ENCODE data around the gene FADS3. TPM values are rescaled to one million over a fixed set of nuclear protein-coding genes. Genes with fewer than 3 reads are reported as not detected.
A peak's percentile ranks its signal among the peaks of the same experiment; 100 is the strongest.

The FADS3 gene
- total RNA-seq, 1 experiment from 2014 or later: 50.0 TPM

DNA sequence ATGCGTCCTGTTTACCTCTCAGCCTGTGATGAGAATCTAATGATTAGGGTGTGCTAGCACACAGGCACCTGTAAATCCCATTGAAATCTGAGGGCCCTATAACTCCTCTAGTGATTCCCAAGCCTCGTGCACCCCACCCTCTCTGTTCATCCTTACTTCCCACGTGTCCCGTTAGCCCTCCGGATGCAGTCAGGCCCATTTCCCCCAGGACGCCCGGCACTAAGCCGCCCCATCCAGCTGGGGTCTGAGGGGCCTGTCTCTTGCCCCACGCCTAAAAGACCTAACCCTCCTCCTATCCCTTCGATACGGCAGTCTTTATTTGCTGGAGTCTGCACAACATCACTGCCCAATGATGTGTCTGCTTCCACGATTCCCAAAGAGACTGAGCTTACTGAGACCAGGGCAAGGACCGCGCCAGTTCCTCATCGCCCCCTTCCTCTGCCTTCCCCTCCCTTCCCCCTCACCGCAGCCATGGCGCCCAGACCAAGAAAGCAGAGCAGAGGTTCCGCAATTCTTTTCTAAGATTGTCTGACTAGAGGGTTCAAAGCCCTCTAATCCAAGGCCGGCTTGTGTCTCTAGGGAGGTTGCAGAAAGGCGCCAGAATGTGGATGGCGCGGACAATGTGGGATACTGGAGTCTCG lies 64.3 kb downstream of the FADS3 start:
- peaks cover 41% of the 10 kb centered on the region for H3K4me1 Mint-ChIP-seq
- no peak for DNase-seq (ENCODE audit: low spot score)
- peak; percentile 21 for ATAC-seq
- peaks cover 10% of the 10 kb centered on the region for H3K36me3 Mint-ChIP-seq
- TF ChIP-seq, protein P1, sequence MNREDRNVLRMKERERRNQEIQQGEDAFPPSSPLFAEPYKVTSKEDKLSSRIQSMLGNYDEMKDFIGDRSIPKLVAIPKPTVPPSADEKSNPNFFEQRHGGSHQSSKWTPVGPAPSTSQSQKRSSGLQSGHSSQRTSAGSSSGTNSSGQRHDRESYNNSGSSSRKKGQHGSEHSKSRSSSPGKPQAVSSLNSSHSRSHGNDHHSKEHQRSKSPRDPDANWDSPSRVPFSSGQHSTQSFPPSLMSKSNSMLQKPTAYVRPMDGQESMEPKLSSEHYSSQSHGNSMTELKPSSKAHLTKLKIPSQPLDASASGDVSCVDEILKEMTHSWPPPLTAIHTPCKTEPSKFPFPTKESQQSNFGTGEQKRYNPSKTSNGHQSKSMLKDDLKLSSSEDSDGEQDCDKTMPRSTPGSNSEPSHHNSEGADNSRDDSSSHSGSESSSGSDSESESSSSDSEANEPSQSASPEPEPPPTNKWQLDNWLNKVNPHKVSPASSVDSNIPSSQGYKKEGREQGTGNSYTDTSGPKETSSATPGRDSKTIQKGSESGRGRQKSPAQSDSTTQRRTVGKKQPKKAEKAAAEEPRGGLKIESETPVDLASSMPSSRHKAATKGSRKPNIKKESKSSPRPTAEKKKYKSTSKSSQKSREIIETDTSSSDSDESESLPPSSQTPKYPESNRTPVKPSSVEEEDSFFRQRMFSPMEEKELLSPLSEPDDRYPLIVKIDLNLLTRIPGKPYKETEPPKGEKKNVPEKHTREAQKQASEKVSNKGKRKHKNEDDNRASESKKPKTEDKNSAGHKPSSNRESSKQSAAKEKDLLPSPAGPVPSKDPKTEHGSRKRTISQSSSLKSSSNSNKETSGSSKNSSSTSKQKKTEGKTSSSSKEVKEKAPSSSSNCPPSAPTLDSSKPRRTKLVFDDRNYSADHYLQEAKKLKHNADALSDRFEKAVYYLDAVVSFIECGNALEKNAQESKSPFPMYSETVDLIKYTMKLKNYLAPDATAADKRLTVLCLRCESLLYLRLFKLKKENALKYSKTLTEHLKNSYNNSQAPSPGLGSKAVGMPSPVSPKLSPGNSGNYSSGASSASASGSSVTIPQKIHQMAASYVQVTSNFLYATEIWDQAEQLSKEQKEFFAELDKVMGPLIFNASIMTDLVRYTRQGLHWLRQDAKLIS (CRISPR knock-in tag; IDR thresholded peaks at IDR 0.05; ENCODE audit: borderline replicate concordance): 0 out of 2 replicates have a peak, but pooled peaks have one; percentile 3
- TF ChIP-seq, protein P2, sequence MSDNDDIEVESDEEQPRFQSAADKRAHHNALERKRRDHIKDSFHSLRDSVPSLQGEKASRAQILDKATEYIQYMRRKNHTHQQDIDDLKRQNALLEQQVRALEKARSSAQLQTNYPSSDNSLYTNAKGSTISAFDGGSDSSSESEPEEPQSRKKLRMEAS (CRISPR knock-in tag; IDR thresholded peaks at IDR 0.05): peak; percentile 55
- TF ChIP-seq CREB1 (CRISPR knock-in tag; IDR thresholded peaks at IDR 0.05): peak; percentile 18; the same call in 1 of the 2 replicates
- no peak for TF ChIP-seq ZBTB21 (CRISPR knock-in tag; IDR thresholded peaks at IDR 0.05; ENCODE audit: borderline replicate concordance)
- POLR2A ChIA-PET: interaction anchor here (1.1 to 6.5 kb wide), 2 partner anchors 11 to 47 kb away, joined by 3 to 66 read pairs; partner anchors contain the start of gene FADS1
- peak overlapping the region; percentile 85 for H3K4me3 Mint-ChIP-seq
- H3K9me3 Mint-ChIP-seq: no peaks in the 10 kb centered on the region
- CTCF ChIA-PET: interaction anchor here (1.0 to 3.7 kb wide), 3 partner anchors 12 to 71 kb away, joined by 3 to 40 read pairs (median 14); partner anchors contain the start of gene FADS1
- no peaks in the 10 kb centered on the region for H3K27me3 Mint-ChIP-seq (ENCODE audit: low read depth)
- H3K27ac Mint-ChIP-seq: peak overlapping the region; percentile 97

Small RNA genes lying within 50 kb of the gene (microRNA-seq; reads per million reads assigned to microRNA genes)
- 2.8 reads per million for gene MIR6746 (ENCODE audit: borderline number of aligned reads)

Other genes with a start within 250 kb of the FADS3 start
- gene DAGLA, start 211.2 kb downstream of the FADS3 start, total RNA-seq (2021): 3.1 to 3.4 TPM (median 3.4 TPM) in 3 replicates
- gene MYRF, start 138.9 kb downstream of the FADS3 start, total RNA-seq (2021): 4.9 to 5.9 TPM (median 5.2 TPM) in 3 replicates
- 175 to 192 TPM (median 190 TPM) in 3 replicates for gene TMEM258, start 98.9 kb downstream of the FADS3 start, total RNA-seq (2021)
- 72.3 to 96.3 TPM (median 73.2 TPM) in 3 replicates for gene FEN1, start 98.6 kb downstream of the FADS3 start, total RNA-seq (2021)
- gene FADS1, start 74.5 kb downstream of the FADS3 start, total RNA-seq (2021): 105 to 108 TPM (median 105 TPM) in 3 replicates
- 416 to 423 TPM (median 422 TPM) in 3 replicates for gene FADS2, start 63.2 kb downstream of the FADS3 start, total RNA-seq (2021)
- 7.2 to 11.1 TPM (median 8.9 TPM) in 3 replicates for gene RAB3IL1, start 26.0 kb upstream of the FADS3 start, total RNA-seq (2021)
- gene BEST1, start 58.8 kb upstream of the FADS3 start, total RNA-seq (2021): 0.17 to 0.32 TPM (median 0.21 TPM) in 3 replicates
- gene FTH1, start 76.1 kb upstream of the FADS3 start, total RNA-seq (2021): 1,108 to 1,272 TPM (median 1,247 TPM) in 3 replicates
- 125 to 158 TPM (median 126 TPM) in 3 replicates for gene INCENP, start 232.5 kb upstream of the FADS3 start, total RNA-seq (2021)